ENCODE results near the gene SDK2. TPM values are rescaled to one million over a fixed set of nuclear protein-coding genes. Genes with fewer than 3 reads are reported as not detected.

The SDK2 gene
- total and polyA plus RNA-seq, 2 of the 4 experiments (the other 2 are of a cell fraction), result under 0.01 to 0.03 TPM

- H2AK9ac ChIP-seq (replicated peaks; ENCODE audit: low read depth, low read length, poor library complexity), result no peak overlapping the region
- H3K4me2 ChIP-seq (ENCODE audit: low read depth, low read length), result no peak overlapping the region
- no peak overlapping the region for H4K8ac ChIP-seq (ENCODE audit: low read depth in 2 of 2, low read length in 2 of 2)
- no peaks in the 10 kb centered on the region for H3K4me1 ChIP-seq (ENCODE audit: control insufficient read depth, insufficient read depth, low read length)
- in situ Hi-C loops (cut with MboI; ENCODE audit: low sequenced_read_pairs), result no loop called here
- H3K9ac ChIP-seq (ENCODE audit: low read depth, low read length), result no peak overlapping the region
- BruUV-seq (replicated peaks), result no TSS peak
- no peak overlapping the region for H2BK5ac ChIP-seq (ENCODE audit: low read depth, low read length, poor library complexity, severe bottlenecking)
- H3K79me1 ChIP-seq (ENCODE audit: low read depth in 1 of 2, low read length in 2 of 2), result no peaks in the 10 kb centered on the region
- no peaks in the 10 kb centered on the region for H4K20me1 ChIP-seq (ENCODE audit: insufficient read depth, low read length)
- H3K27me3 ChIP-seq (ENCODE audit: control insufficient read depth, insufficient read depth, low read length), result peaks cover 23% of the 10 kb centered on the region
- no peak overlapping the region for H4K5ac ChIP-seq (ENCODE audit: low read depth, low read length)
- H3K9me3 ChIP-seq (ENCODE audit: control insufficient read depth, insufficient read depth, low read length), result no peaks in the 10 kb centered on the region
- no peak overlapping the region for H3K56ac ChIP-seq (ENCODE audit: extremely low read depth, insufficient read depth, low read length)
- DNase-seq (no peak), ATAC-seq (ENCODE audit: low read depth) (no peak)
- CTCF ChIA-PET, result no interaction called here
- 46% methylated on average over 2 of the region's 6 CpGs; no CpG with 5 or more reads in 1 of the 2 experiments for WGBS, 2 experiments (ENCODE audit: extremely low coverage in 2 of 2, insufficient read length in 1 of 2)
- no peak overlapping the region for H3K27ac ChIP-seq (ENCODE audit: insufficient read depth, low read length)
- H3K23ac ChIP-seq (ENCODE audit: low read depth, low read length), result no peak overlapping the region
- H3K4ac ChIP-seq (ENCODE audit: low read depth, low read length), result no peak overlapping the region
- TF ChIP-seq POLR2A (IDR thresholded peaks at IDR 0.05; ENCODE audit: low read depth, low read length), result no peak
- no peak for TF ChIP-seq MAFK (IDR thresholded peaks at IDR 0.05; ENCODE audit: low read depth, low read length)
- TF ChIP-seq RAD21 (IDR thresholded peaks at IDR 0.05; ENCODE audit: low read length), result no peak
- TF ChIP-seq SMC3 (IDR thresholded peaks at IDR 0.05; ENCODE audit: low read depth, low read length), result no peak
- no peak for TF ChIP-seq MAZ (IDR thresholded peaks at IDR 0.05; ENCODE audit: borderline replicate concordance, low read depth, low read length)
- no peak for TF ChIP-seq NFE2L2 (IDR thresholded peaks at IDR 0.05; ENCODE audit: low read depth, low read length)
- TF ChIP-seq MXI1 (IDR thresholded peaks at IDR 0.05; ENCODE audit: borderline replicate concordance, low read depth, low read length), result no peak
- no peak for TF ChIP-seq FOS (IDR thresholded peaks at IDR 0.05; ENCODE audit: low read depth, low read length)
- no peak for TF ChIP-seq RCOR1 (IDR thresholded peaks at IDR 0.05; ENCODE audit: insufficient replicate concordance, low read length)
- TF ChIP-seq BHLHE40 (IDR thresholded peaks at IDR 0.05; ENCODE audit: low read depth, low read length), result no peak
- TF ChIP-seq USF2 (IDR thresholded peaks at IDR 0.05; ENCODE audit: low read depth, low read length), result no peak
- no peak for TF ChIP-seq RFX5 (IDR thresholded peaks at IDR 0.05; ENCODE audit: low read depth, low read length)
- TF ChIP-seq CHD1 (IDR thresholded peaks at IDR 0.05; ENCODE audit: low read depth, low read length), result no peak
- no peak for TF ChIP-seq ELK1 (IDR thresholded peaks at IDR 0.05; ENCODE audit: borderline replicate concordance, low read depth, low read length)
- TF ChIP-seq CTCF (conservative IDR thresholded peaks at IDR 0.05; ENCODE audit: low read depth, low read length), result no peak
- TF ChIP-seq CEBPB (IDR thresholded peaks at IDR 0.05; ENCODE audit: low read depth, low read length), result no peak
- no peaks in the 10 kb centered on the region for H3K36me3 ChIP-seq (ENCODE audit: control insufficient read depth, insufficient read depth, low read length)
- H3K4me3 ChIP-seq (ENCODE audit: insufficient read depth, low read depth, low read length), result no peak overlapping the region
- H2AK5ac ChIP-seq (ENCODE audit: low read depth, low read length), result no peak overlapping the region
- intact Hi-C loops (cut with micrococcal nuclease), result no loop called here
- no peak overlapping the region for H2BK15ac ChIP-seq (ENCODE audit: low read depth, low read length)
- no peak overlapping the region for H3K14ac ChIP-seq (replicated peaks; ENCODE audit: low read depth, low read length)
- POLR2A ChIA-PET (ENCODE audit: unreplicated experiment), result no interaction called here
- H2BK120ac ChIP-seq (ENCODE audit: low read depth, low read length), result no peak overlapping the region
- H4K91ac ChIP-seq (ENCODE audit: insufficient read depth, low read depth, low read length), result no peak overlapping the region
- dilution Hi-C loops (cut with HindIII; ENCODE audit: low sequenced_read_pairs, unreplicated experiment), result no loop called here
- H2BK20ac ChIP-seq (ENCODE audit: low read depth, low read length), result no peak overlapping the region
- H3K9me1 ChIP-seq (ENCODE audit: insufficient read depth, low read length), result no peaks in the 10 kb centered on the region
- H2AFZ ChIP-seq (replicated peaks; ENCODE audit: low read length, poor library complexity), result no peak overlapping the region
- no peak overlapping the region for H3K18ac ChIP-seq (ENCODE audit: low read depth, low read length)
Observed at GRCh38 chr17:73386561-73386960, 257.7 kb downstream of the SDK2 start.
